Vagina (tissue), 2 donors: ENCODE results near the gene SLC9A1.

ENCODE experiments used
- POLR2A ChIP-seq, 2 donors: fragments of 450-650 bp; IDR thresholded peaks; one replicate each; pipeline ENCODE4 v1.6.1; 2017; ENCODE audit warnings: antibody characterized with exemption in 2 of 2, mild to moderate bottlenecking in 2 of 2, moderate library complexity in 2 of 2
- POLR2AphosphoS5 ChIP-seq, 2 donors: sonication (generic); formaldehyde crosslinking; IDR thresholded peaks; one replicate each; pipeline ENCODE4 v1.9.0; 2017; ENCODE audit warnings: antibody characterized with exemption in 2 of 2, mild to moderate bottlenecking in 2 of 2, low read depth in 1 of 2; ENCODE audit not compliant: insufficient read depth in 1 of 2
- TF ChIP-seq, protein P1 (sequence below), 3 experiments: fragments of 450-650 bp in 2 of 3; fragments of 200-600 bp in 1 of 3; sonication (generic) in 1 of 3; IDR thresholded peaks; one replicate each; pipeline ENCODE4 v1.5.1; 2017 to 2019; ENCODE audit warnings: antibody characterized with exemption in 3 of 3, mild to moderate bottlenecking in 2 of 3, moderate library complexity in 2 of 3

DNA sequence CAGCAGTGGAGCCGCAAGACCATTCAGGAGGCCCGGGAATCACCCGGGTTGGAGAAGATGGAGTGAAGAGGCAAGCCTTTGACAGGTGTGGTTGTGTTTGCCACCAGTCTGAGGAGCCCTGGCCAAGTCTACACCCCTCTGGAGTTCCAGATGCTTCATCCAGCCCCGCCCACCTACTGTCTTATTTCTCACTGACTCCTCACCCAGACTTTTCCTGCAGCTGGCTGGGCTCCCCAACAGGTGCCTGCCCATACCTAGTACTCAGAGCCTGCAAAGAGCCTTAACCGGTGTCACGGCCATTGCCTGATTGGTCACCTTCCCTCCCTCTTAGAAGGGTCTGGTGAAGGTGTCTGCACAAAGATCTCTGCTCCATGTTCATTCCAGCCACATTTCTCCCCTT lies 16.0 kb downstream of the SLC9A1 start:
- TF ChIP-seq, protein P1, sequence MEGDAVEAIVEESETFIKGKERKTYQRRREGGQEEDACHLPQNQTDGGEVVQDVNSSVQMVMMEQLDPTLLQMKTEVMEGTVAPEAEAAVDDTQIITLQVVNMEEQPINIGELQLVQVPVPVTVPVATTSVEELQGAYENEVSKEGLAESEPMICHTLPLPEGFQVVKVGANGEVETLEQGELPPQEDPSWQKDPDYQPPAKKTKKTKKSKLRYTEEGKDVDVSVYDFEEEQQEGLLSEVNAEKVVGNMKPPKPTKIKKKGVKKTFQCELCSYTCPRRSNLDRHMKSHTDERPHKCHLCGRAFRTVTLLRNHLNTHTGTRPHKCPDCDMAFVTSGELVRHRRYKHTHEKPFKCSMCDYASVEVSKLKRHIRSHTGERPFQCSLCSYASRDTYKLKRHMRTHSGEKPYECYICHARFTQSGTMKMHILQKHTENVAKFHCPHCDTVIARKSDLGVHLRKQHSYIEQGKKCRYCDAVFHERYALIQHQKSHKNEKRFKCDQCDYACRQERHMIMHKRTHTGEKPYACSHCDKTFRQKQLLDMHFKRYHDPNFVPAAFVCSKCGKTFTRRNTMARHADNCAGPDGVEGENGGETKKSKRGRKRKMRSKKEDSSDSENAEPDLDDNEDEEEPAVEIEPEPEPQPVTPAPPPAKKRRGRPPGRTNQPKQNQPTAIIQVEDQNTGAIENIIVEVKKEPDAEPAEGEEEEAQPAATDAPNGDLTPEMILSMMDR (IDR thresholded peaks at IDR 0.05): no peak
- TF ChIP-seq POLR2A (IDR thresholded peaks at IDR 0.05) (no peak), POLR2AphosphoS5 (IDR thresholded peaks at IDR 0.05; ENCODE audit: insufficient read depth in 1 of 2, low read depth in 1 of 2) (no peak)
